ENCODE results near the gene RPS27.
"Not testable (repeated sequence)": the region's sequence is repeated elsewhere in the genome, so short reads cannot be mapped to it uniquely, and the experiment has no call there.

The RPS27 gene

DNA sequence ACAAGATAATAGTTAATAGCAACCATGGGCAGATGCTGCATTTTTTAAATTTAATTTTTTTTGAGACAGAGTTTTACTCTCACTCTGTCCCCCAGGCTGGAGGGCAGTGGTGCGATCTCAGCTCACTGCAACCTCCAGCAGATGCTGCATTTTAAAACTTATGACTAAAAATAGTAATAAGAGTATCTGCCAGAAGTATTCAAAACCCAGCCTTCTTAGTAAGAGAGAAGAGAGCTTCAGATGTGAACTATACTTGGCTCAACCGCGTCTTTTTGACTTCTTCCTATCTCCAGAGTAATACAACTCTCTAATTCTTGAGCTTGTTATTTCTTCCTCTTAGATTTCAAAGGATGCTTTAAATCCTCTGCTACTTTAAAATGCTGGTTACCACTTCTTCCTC is 4.6 kb downstream of the RPS27 start:
- ATAC-seq: no peak
- TF ChIP-seq TCF4 (CRISPR knock-in tag; IDR thresholded peaks at IDR 0.05; ENCODE audit: borderline replicate concordance): no peak

GRCh38 chr1:153995640-153996039 is 5.1 kb downstream of the RPS27 start:
- TF ChIP-seq POU6F1 (CRISPR knock-in tag; IDR thresholded peaks at IDR 0.05; ENCODE audit: borderline replicate concordance, low read depth) (no peak), CREB5 (CRISPR knock-in tag; IDR thresholded peaks at IDR 0.05; ENCODE audit: low read depth) (no peak), OSR1 (CRISPR knock-in tag; IDR thresholded peaks at IDR 0.05) (no peak), ARNTL (CRISPR knock-in tag; IDR thresholded peaks at IDR 0.05; ENCODE audit: borderline replicate concordance, low read depth) (no peak), ZNF8 (CRISPR knock-in tag; IDR thresholded peaks at IDR 0.05) (no peak), ZNF565 (CRISPR knock-in tag; conservative IDR thresholded peaks at IDR 0.05; ENCODE audit: low read depth) (no peak), SNAI2 (CRISPR knock-in tag; IDR thresholded peaks at IDR 0.05) (no peak), PPARA (CRISPR knock-in tag; IDR thresholded peaks at IDR 0.05; ENCODE audit: borderline replicate concordance) (no peak), TOX (CRISPR knock-in tag; IDR thresholded peaks at IDR 0.05; ENCODE audit: borderline replicate concordance) (no peak), CSRNP3 (CRISPR knock-in tag; IDR thresholded peaks at IDR 0.05) (no peak), CSDC2 (CRISPR knock-in tag; IDR thresholded peaks at IDR 0.05) (no peak), ZNF70 (CRISPR knock-in tag; IDR thresholded peaks at IDR 0.05) (no peak), BACH2 (CRISPR knock-in tag; IDR thresholded peaks at IDR 0.05; ENCODE audit: borderline replicate concordance) (no peak)
- TF ChIP-seq, protein P1, sequence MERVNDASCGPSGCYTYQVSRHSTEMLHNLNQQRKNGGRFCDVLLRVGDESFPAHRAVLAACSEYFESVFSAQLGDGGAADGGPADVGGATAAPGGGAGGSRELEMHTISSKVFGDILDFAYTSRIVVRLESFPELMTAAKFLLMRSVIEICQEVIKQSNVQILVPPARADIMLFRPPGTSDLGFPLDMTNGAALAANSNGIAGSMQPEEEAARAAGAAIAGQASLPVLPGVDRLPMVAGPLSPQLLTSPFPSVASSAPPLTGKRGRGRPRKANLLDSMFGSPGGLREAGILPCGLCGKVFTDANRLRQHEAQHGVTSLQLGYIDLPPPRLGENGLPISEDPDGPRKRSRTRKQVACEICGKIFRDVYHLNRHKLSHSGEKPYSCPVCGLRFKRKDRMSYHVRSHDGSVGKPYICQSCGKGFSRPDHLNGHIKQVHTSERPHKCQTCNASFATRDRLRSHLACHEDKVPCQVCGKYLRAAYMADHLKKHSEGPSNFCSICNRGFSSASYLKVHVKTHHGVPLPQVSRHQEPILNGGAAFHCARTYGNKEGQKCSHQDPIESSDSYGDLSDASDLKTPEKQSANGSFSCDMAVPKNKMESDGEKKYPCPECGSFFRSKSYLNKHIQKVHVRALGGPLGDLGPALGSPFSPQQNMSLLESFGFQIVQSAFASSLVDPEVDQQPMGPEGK (CRISPR knock-in tag; IDR thresholded peaks at IDR 0.05; ENCODE audit: borderline replicate concordance): no peak
- no peak for ATAC-seq

- not testable (repeated sequence) for ATAC-seq
These were observed 6.3 kb downstream of the RPS27 start for GRCh38 chr1:153996882-153997281.

- TF ChIP-seq GLIS3 (CRISPR knock-in tag; IDR thresholded peaks at IDR 0.05) (no peak), CSDC2 (CRISPR knock-in tag; IDR thresholded peaks at IDR 0.05) (no peak), ZNF70 (CRISPR knock-in tag; IDR thresholded peaks at IDR 0.05) (no peak), OSR1 (CRISPR knock-in tag; IDR thresholded peaks at IDR 0.05) (no peak), ARNTL (CRISPR knock-in tag; IDR thresholded peaks at IDR 0.05; ENCODE audit: borderline replicate concordance, low read depth) (no peak), ZNF8 (CRISPR knock-in tag; IDR thresholded peaks at IDR 0.05) (no peak), RARB (CRISPR knock-in tag; IDR thresholded peaks at IDR 0.05) (no peak), ZC3H10 (CRISPR knock-in tag; IDR thresholded peaks at IDR 0.05) (no peak), PPARA (CRISPR knock-in tag; IDR thresholded peaks at IDR 0.05; ENCODE audit: borderline replicate concordance) (no peak), CREB5 (CRISPR knock-in tag; IDR thresholded peaks at IDR 0.05; ENCODE audit: low read depth) (no peak), ZFP30 (CRISPR knock-in tag; IDR thresholded peaks at IDR 0.05) (no peak), ZNF565 (CRISPR knock-in tag; conservative IDR thresholded peaks at IDR 0.05; ENCODE audit: low read depth) (no peak)
- TF ChIP-seq, protein P1 (CRISPR knock-in tag; IDR thresholded peaks at IDR 0.05; ENCODE audit: borderline replicate concordance): no peak
- TF ChIP-seq, protein P2, sequence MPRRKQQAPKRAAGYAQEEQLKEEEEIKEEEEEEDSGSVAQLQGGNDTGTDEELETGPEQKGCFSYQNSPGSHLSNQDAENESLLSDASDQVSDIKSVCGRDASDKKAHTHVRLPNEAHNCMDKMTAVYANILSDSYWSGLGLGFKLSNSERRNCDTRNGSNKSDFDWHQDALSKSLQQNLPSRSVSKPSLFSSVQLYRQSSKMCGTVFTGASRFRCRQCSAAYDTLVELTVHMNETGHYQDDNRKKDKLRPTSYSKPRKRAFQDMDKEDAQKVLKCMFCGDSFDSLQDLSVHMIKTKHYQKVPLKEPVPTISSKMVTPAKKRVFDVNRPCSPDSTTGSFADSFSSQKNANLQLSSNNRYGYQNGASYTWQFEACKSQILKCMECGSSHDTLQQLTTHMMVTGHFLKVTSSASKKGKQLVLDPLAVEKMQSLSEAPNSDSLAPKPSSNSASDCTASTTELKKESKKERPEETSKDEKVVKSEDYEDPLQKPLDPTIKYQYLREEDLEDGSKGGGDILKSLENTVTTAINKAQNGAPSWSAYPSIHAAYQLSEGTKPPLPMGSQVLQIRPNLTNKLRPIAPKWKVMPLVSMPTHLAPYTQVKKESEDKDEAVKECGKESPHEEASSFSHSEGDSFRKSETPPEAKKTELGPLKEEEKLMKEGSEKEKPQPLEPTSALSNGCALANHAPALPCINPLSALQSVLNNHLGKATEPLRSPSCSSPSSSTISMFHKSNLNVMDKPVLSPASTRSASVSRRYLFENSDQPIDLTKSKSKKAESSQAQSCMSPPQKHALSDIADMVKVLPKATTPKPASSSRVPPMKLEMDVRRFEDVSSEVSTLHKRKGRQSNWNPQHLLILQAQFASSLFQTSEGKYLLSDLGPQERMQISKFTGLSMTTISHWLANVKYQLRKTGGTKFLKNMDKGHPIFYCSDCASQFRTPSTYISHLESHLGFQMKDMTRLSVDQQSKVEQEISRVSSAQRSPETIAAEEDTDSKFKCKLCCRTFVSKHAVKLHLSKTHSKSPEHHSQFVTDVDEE (CRISPR knock-in tag; IDR thresholded peaks at IDR 0.05): no peak
- no peak for ATAC-seq
These were observed 9.9 kb downstream of the RPS27 start for GRCh38 chr1:154000420-154000819.
